NT2/D1 (cell line): ENCODE results near the gene MYOD1.

Source experiments
- DNase-seq: peaks from one replicate; pipeline ENCODE4 v3.0.0-alpha.2; 2011; ENCODE audit warnings: low read depth, low spot score
- H3K27me3 ChIP-seq: 2 replicates; pipeline ENCODE4 v1.6.0; 2011; ENCODE audit warnings: mild to moderate bottlenecking; ENCODE audit not compliant: insufficient read length, insufficient read depth
- H3K36me3 ChIP-seq: 2 replicates; pipeline ENCODE4 v1.6.1; 2011; ENCODE audit warnings: mild to moderate bottlenecking, low read length, mixed read lengths; ENCODE audit not compliant: insufficient read depth, insufficient read length
- H3K4me1 ChIP-seq: 2 replicates; pipeline ENCODE4 v1.5.1; 2011; ENCODE audit not compliant: insufficient read depth, insufficient read length
- H3K4me3 ChIP-seq: 2 replicates; pipeline ENCODE4 v1.5.1; 2011; ENCODE audit warnings: low read depth; ENCODE audit not compliant: insufficient read length
- H3K9ac ChIP-seq: 2 replicates; pipeline ENCODE4 v1.6.0; 2011; ENCODE audit warnings: low read depth; ENCODE audit not compliant: insufficient read length
- H3K9me3 ChIP-seq: 2 replicates; pipeline ENCODE4 v1.5.1; 2011; ENCODE audit warnings: mild to moderate bottlenecking, low read length; ENCODE audit not compliant: insufficient read depth
- SUZ12 ChIP-seq: IDR thresholded peaks from 2 replicates; pipeline ENCODE4 v1.6.1; 2011; ENCODE audit not compliant: insufficient read length, insufficient read depth; ENCODE audit errors: extremely low read depth
- YY1 ChIP-seq: IDR thresholded peaks from 2 replicates; pipeline ENCODE4 v1.6.1; 2011; ENCODE audit not compliant: insufficient read length, insufficient read depth
- ZNF274 ChIP-seq: IDR thresholded peaks from 2 replicates; pipeline ENCODE4 v1.6.1; 2011; ENCODE audit warnings: mild to moderate bottlenecking, low read depth, low read length

The MYOD1 gene

DNA sequence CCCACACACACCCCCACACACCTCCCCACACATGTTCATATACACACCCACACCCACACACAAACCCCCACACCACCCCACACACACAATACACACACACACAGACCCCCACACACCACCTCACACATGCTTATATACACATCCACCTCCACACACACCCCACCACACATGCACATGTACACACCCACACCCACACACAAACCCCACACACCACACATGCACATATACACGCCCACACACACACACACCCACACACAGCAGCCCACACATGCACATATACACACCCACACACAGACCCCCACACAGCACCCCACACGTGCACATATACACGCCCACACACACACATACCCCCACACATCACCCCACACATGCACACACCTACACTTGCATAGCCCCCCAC is 44.3 kb downstream of the MYOD1 start:
- no peak for TF ChIP-seq ZNF274
- TF ChIP-seq SUZ12 = no peak
- no peak for TF ChIP-seq YY1
- H3K27me3 ChIP-seq = no peaks in the 10 kb centered on the region
- H3K9ac ChIP-seq = no peak overlapping the region
- H3K9me3 ChIP-seq = no peaks in the 10 kb centered on the region
- no peak for DNase-seq
- no peaks in the 10 kb centered on the region for H3K36me3 ChIP-seq
- no peaks in the 10 kb centered on the region for H3K4me1 ChIP-seq
- no peak overlapping the region for H3K4me3 ChIP-seq

DNA sequence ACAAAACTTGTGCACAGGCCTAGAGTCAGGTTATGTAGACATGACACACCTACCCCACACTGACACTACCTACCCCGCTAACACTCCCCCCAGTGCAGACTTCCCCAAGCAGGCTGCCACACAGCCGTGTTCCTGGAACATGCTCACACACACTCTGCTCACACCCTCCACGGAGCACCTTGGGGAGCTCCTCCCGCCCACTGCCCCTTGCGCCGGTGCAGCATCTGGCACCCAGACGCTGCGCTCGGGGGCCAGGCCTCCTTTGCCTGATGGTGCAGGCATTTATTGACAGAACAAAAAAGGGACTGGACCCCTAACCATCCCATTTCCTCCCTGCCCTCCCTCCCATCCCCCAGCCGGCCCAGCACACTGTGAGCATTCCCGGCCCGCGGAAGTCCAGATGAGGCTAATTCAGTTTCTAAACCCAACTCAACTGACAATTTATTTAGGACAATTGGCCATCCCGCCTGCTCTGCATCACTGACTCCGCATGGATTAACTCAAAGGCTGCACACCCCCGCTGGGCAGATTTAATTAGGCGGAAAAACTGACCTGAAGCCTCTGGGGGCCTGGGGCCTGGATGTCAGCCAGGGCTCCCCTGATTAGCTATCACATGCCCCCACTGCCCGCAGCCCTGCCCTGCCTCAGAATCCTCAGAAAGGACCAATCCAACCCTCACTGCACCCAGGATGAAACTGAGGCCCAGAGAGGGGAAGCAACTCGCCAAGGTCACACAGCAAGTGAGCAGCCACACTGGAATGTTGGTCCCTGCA is 45.3 kb downstream of the MYOD1 start:
- Histone ChIP-seq H3K27me3 (no peaks in the 10 kb centered on the region), H3K9ac (peak overlapping the region; percentile 36), H3K9me3 (no peaks in the 10 kb centered on the region), H3K36me3 (no peaks in the 10 kb centered on the region), H3K4me1 (no peaks in the 10 kb centered on the region), H3K4me3 (no peak overlapping the region)
- DNase-seq = no peak
- TF ChIP-seq SUZ12 = no peak
- TF ChIP-seq ZNF274 = no peak
- TF ChIP-seq YY1 = no peak

DNA sequence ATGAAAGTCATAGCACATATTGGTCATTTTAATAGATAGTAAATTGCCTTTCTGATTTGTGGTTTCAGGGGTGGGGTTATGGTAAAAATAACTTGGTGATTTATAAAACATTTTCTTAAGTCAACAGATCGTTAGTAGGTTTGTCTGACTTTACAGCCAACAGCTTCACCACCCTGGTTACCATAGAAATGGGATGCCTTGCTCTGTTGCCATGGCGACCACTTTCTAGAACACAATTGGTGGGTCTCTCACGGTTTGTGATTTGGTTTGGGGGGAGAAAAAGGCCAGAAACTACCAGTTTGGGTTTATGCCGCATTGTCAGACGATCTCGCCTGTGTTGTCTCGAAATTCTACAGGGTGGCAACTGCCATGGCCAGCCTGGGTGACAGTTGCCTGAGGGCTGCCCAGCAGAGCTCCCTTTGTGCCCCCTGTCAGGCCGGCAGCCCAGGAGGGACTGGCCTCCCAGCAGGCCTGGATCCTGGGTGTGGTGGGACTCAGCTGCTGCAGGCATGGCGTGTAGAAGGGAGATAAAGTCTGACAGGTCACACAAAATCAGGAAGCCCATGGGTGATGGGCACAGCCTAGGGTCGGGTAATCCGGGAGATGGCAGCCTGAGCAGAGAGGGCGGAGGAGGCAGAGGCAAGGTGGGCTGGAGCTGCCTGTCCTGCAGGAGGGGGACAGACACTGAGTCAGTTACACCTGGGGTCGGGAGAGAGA is 46.1 kb downstream of the MYOD1 start:
- H3K9me3 ChIP-seq = no peaks in the 10 kb centered on the region
- DNase-seq = no peak
- no peak overlapping the region for H3K9ac ChIP-seq
- H3K4me3 ChIP-seq = no peak overlapping the region
- TF ChIP-seq SUZ12 = no peak
- TF ChIP-seq ZNF274 = no peak
- TF ChIP-seq YY1 = no peak
- H3K4me1 ChIP-seq = peaks cover 5% of the 10 kb centered on the region
- H3K27me3 ChIP-seq = no peaks in the 10 kb centered on the region
- no peaks in the 10 kb centered on the region for H3K36me3 ChIP-seq

DNA sequence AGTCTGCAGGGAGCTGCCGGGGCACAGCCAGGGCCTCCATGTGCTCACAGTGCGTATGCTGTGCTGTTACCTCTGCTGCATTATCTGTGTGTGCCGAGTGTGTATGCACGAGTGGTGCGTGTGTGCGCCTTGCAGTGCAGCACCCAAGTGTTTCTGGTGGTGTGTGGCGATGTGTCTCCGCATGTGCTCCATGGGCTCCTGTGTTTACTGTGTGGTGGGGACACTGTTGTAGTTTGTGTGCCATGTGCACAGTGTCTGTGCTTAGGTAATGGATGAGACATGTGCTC is 46.6 kb downstream of the MYOD1 start:
- no peak for DNase-seq
- no peak overlapping the region for H3K4me3 ChIP-seq
- H3K36me3 ChIP-seq = no peaks in the 10 kb centered on the region
- H3K9ac ChIP-seq = no peak overlapping the region
- no peaks in the 10 kb centered on the region for H3K9me3 ChIP-seq
- H3K27me3 ChIP-seq = no peaks in the 10 kb centered on the region
- TF ChIP-seq ZNF274 (no peak), YY1 (no peak), SUZ12 (no peak)
- peaks cover 5% of the 10 kb centered on the region for H3K4me1 ChIP-seq

DNA sequence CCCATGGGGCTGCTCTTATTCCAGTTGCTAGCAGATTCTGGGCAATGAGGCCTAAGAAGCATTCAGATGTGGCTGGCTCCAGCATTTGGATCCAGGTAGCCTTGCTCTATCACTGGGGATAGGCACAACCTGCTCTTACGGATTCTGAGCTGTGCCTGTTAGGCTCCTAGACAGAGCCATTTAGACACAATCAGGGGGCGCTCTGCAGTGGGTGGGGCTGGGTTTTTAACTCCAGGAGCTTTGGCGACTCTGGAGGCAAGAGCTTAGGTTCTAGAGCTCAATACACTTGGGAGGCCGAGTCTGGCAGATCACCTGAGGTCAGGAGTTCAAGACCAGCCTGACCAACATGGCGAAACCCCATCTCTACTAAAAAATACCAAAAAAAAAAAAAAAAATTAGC is 47.2 kb downstream of the MYOD1 start:
- Histone ChIP-seq H3K4me3 (no peak overlapping the region), H3K9ac (no peak overlapping the region), H3K9me3 (no peaks in the 10 kb centered on the region), H3K36me3 (no peaks in the 10 kb centered on the region), H3K27me3 (no peaks in the 10 kb centered on the region), H3K4me1 (peaks cover 5% of the 10 kb centered on the region)
- TF ChIP-seq YY1 = no peak
- TF ChIP-seq ZNF274 = no peak
- TF ChIP-seq SUZ12 = no peak
- no peak for DNase-seq

DNA sequence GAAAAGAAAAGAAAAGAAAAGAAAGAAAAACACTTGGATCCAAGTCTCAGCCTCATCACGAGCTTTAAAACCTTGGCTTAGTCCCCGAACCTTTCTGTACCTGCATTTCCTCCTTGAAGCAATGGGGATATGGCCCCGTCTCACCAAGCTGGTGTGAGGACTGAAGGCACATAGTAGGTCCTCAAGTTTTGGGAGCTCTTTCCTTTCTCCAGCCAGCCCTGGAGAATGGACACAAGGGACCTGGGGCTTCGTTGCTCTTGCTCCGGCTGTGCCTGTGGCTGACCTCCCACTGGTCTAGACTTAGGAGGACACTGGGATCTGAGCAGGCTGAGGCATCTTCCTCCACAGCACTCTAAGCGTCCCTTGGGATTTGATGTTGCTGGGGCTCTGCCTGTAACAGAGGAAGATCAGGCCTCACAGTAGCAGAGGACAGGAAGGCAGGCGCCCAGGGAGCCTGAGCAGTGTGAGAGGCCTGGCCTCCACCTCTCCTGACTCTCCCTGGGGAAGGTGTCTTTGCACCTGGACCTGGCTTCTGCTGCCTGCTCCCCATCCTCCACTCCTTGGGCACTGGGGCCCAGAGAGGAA is 48.0 kb downstream of the MYOD1 start:
- Histone ChIP-seq H3K27me3 (no peaks in the 10 kb centered on the region), H3K4me3 (no peak overlapping the region), H3K36me3 (no peaks in the 10 kb centered on the region), H3K9me3 (no peaks in the 10 kb centered on the region), H3K4me1 (peaks cover 5% of the 10 kb centered on the region), H3K9ac (no peak overlapping the region)
- no peak for TF ChIP-seq YY1
- TF ChIP-seq SUZ12 = no peak
- no peak for TF ChIP-seq ZNF274
- DNase-seq = no peak

DNA sequence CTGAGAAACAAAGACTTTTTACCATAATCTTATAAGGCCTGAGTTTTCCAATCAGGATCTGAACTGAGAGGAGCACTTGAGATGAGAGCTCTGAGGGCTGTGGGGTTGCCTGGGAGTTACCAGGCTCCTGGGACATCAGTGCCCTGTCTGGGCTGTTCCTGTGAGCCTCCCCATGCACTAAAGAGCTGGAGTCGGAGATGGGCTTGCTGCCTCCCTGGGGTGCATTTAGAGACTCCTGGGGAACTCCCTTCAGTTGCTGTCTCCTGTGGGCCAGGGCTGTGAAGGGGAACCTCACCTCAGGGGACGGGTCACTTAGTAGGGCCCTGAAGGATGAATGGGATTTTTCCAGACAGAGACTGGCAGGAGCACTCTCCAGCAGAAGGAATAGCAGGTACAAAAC is 48.5 kb downstream of the MYOD1 start:
- no peak for DNase-seq
- H3K4me1 ChIP-seq = peaks cover 5% of the 10 kb centered on the region
- no peak overlapping the region for H3K9ac ChIP-seq
- no peaks in the 10 kb centered on the region for H3K27me3 ChIP-seq
- H3K4me3 ChIP-seq = no peak overlapping the region
- no peaks in the 10 kb centered on the region for H3K9me3 ChIP-seq
- TF ChIP-seq ZNF274 (no peak), YY1 (no peak), SUZ12 (no peak)
- no peaks in the 10 kb centered on the region for H3K36me3 ChIP-seq
